ENCODE results near the gene UBL4A. TPM values are rescaled to one million over a fixed set of nuclear protein-coding genes. Genes with fewer than 3 reads are reported as not detected.

The UBL4A gene
- total RNA-seq, 1 experiment from 2014 or later = 37.4 TPM

DNA sequence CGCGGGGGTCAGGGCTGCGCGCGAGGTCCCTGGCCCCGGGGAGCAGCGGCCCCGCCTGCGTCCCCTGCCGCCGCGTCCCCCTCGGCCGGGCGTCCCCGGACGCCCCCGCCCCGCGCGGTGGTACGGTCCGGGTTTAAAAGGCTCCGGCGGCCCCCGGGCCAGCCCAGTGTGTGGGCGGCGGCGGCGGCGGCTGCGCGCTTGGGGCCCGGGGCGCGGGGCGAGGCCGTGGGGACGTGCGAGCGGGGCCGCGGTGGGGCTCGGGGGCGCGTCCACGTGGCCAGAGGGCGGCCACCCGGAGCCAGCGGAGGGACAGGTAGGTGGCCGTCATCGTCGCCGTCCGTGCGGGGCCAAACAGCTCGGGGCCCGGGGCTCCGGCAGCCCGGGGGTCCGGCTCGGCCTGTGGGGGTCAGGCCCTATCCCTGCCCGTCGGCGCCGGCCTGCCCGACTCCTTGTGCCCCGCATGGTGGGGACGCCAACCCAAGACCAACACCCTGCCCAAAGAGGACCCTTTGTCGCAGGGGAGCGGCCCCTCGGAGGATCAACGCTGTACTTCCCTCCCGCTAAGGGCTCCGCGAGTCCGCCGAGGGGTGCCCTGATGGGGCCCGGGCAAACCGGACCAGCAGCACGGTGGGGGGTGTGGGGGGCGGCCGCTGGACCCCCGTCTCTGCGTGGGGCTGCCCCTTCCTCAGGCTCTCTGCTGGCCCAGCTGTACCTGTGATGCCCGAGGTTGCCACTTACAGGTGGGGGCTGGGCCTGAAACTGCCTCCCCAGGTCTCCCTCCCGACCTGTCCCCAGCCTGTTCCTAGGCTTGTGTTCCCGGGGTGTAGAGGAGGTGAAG lies 28.1 kb downstream of the UBL4A start, which contains the start of gene PLXNA3:
Gene PLXNA3, plus strand, starts transcription at position 166 of the 838 bp plus-strand sequence. CDS start 1,903 bp downstream, outside the sequence.
- peak within 1 kb of the TSS; percentile 66 for H3K9ac ChIP-seq (ENCODE audit: low read length)
- ATAC-seq = peak; percentile 77
- H4K20me1 ChIP-seq (ENCODE audit: insufficient read depth) = no peaks in the 10 kb centered on the region
- H3K36me3 ChIP-seq (ENCODE audit: control insufficient read depth in 1 of 2, insufficient read depth in 2 of 2, low read length in 2 of 2) = no peaks in the 10 kb centered on the region; a peak in 1 of 4 replicates
- no peaks in the 10 kb centered on the region for H3K9me2 ChIP-seq (ENCODE audit: insufficient read depth)
- peaks cover 7 to 12% of the 10 kb centered on the region in 2 experiments; a peak in 1 of 4 replicates for H3K4me1 ChIP-seq (ENCODE audit: control insufficient read depth in 1 of 2, insufficient read depth in 2 of 2, low read length in 2 of 2)
- peaks cover 24% of the 10 kb centered on the region for H3K79me2 ChIP-seq (ENCODE audit: insufficient read depth, low read length)
- ChIA-PET POLR2A (interaction anchor here (0.8 to 1.2 kb wide), 3 partner anchors 32 to 87 kb away, joined by 3 to 4 read pairs (median 3); partner anchors contain the start of genes RPL10 and SLC10A3), RAD21 (ENCODE audit: low non-redundant PET in 1 of 2, low total read pairs in 2 of 2, uncharacterized antibody in 2 of 2, unreplicated experiment in 2 of 2) (no interaction called here), CTCF (no interaction called here)
- peak within 1 kb of the TSS; percentile 80; the same call in 1 of the 2 replicates for H3K27ac ChIP-seq (ENCODE audit: low read depth, low read length)
- intact Hi-C loops (cut with micrococcal nuclease) = no loop called here
- H3K9me3 ChIP-seq (ENCODE audit: control insufficient read depth in 1 of 2, insufficient read depth in 1 of 2, low read depth in 1 of 2, low read length in 2 of 2) = no peaks in the 10 kb centered on the region
- peak within 1 kb of the TSS; percentile 66 to 68 for H3K4me3 ChIP-seq (replicated peaks in 1 of 2; ENCODE audit: low read depth in 1 of 2, low read length in 2 of 2)
- peak within 1 kb of the TSS; percentile 75 for H3K4me2 ChIP-seq (ENCODE audit: low read length)
- no peak within 1 kb of the TSS for H2AFZ ChIP-seq (ENCODE audit: low read depth, low read length, poor library complexity, severe bottlenecking)
- no peak for DNase-seq (ENCODE audit: low read depth, low spot score)
- TF ChIP-seq POLR2A (IDR thresholded peaks at IDR 0.05; ENCODE audit: borderline replicate concordance, extremely low read depth, insufficient read depth, insufficient read length) (peak; percentile 63), ZFX (IDR thresholded peaks at IDR 0.05) (peak; percentile 61; the same call in 1 of the 2 replicates), YY1 (IDR thresholded peaks at IDR 0.05; ENCODE audit: extremely low read depth, insufficient replicate concordance, low read depth, low read length) (no peak), POLR2AphosphoS5 (IDR thresholded peaks at IDR 0.05; ENCODE audit: low read depth, low read length) (peak; percentile 76)
- TSS peak; percentile 51 for BruUV-seq (replicated peaks)
- H3K27me3 ChIP-seq (ENCODE audit: insufficient read depth, low read length) = no peaks in the 10 kb centered on the region

DNA sequence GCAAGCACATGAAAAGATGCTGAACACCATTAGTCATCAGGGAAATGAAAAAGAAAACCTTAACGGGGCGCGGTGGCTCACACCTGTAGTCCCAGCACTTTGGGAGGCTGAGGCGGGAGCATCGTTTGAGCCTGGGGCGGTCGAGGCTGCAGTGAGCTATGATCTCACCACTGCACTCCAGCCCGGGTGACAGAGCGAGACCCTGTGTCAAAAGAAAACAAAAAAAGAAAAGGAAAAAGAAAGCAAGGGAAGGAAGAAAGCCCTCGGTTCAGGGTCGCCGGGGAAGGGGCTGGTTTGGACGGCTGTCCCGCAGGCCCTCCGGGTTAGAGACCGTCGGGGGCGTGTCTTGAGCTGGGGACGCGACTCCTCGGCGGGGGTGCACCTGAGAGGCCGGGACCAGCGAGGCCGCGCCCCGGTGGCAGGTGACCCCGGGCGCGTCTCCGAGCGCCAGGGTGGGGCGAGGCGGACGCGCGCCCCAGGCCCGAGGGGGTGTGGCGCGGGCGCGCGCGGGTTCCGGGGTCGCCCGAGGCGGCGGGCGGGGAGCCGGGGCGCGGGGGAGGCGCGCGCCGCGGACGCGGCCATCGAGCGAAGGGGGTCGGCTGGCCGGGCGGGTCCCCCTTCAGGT lies 28.8 kb downstream of the UBL4A start:
- ChIA-PET POLR2A (interaction anchor here (1.2 kb wide), 1 partner anchor 33 kb away, joined by 4 read pairs; the partner anchor contains the start of gene SLC10A3), RAD21 (ENCODE audit: low non-redundant PET in 1 of 2, low total read pairs in 2 of 2, uncharacterized antibody in 2 of 2, unreplicated experiment in 2 of 2) (no interaction called here), CTCF (no interaction called here)
- no peak for DNase-seq (ENCODE audit: low read depth, low spot score)
- H3K4me3 ChIP-seq (replicated peaks in 1 of 2; ENCODE audit: low read depth in 1 of 2, low read length in 2 of 2) = peak overlapping the region; percentile 26 to 52
- H3K9me3 ChIP-seq (ENCODE audit: control insufficient read depth in 1 of 2, insufficient read depth in 1 of 2, low read depth in 1 of 2, low read length in 2 of 2) = no peaks in the 10 kb centered on the region
- no peak overlapping the region for H2AFZ ChIP-seq (ENCODE audit: low read depth, low read length, poor library complexity, severe bottlenecking)
- peak; percentile 73 for ATAC-seq
- no peaks in the 10 kb centered on the region; a peak in 1 of 4 replicates for H3K36me3 ChIP-seq (ENCODE audit: control insufficient read depth in 1 of 2, insufficient read depth in 2 of 2, low read length in 2 of 2)
- no TSS peak for BruUV-seq (replicated peaks)
- peaks cover 7 to 12% of the 10 kb centered on the region in 2 experiments; a peak in 1 of 4 replicates for H3K4me1 ChIP-seq (ENCODE audit: control insufficient read depth in 1 of 2, insufficient read depth in 2 of 2, low read length in 2 of 2)
- no peaks in the 10 kb centered on the region for H3K27me3 ChIP-seq (ENCODE audit: insufficient read depth, low read length)
- peak overlapping the region; percentile 69 for H3K4me2 ChIP-seq (ENCODE audit: low read length)
- H3K27ac ChIP-seq (ENCODE audit: low read depth, low read length) = peak overlapping the region; percentile 80; the same call in 1 of the 2 replicates
- no peaks in the 10 kb centered on the region for H4K20me1 ChIP-seq (ENCODE audit: insufficient read depth)
- no peaks in the 10 kb centered on the region for H3K9me2 ChIP-seq (ENCODE audit: insufficient read depth)
- no peak overlapping the region for H3K9ac ChIP-seq (ENCODE audit: low read length)
- peaks cover 24% of the 10 kb centered on the region for H3K79me2 ChIP-seq (ENCODE audit: insufficient read depth, low read length)
- intact Hi-C loops (cut with micrococcal nuclease) = no loop called here
- TF ChIP-seq EGR1 (IDR thresholded peaks at IDR 0.05; ENCODE audit: low read depth) (no peak), SRF (IDR thresholded peaks at IDR 0.05; ENCODE audit: low read depth) (no peak), ELF1 (IDR thresholded peaks at IDR 0.05; ENCODE audit: borderline replicate concordance, low read depth) (no peak), CTCF (IDR thresholded peaks at IDR 0.05 in 2 of 3, conservative IDR thresholded peaks at IDR 0.05 in 1 of 3; ENCODE audit: borderline replicate concordance in 1 of 3, insufficient read depth in 1 of 3, low read depth in 2 of 3, low read length in 2 of 3) (no peak), ZFX (IDR thresholded peaks at IDR 0.05) (no peak), CEBPB (IDR thresholded peaks at IDR 0.05; ENCODE audit: low read depth) (no peak), EZH2phosphoT487 (IDR thresholded peaks at IDR 0.05; ENCODE audit: borderline replicate concordance) (no peak), RAD21 (IDR thresholded peaks at IDR 0.05; ENCODE audit: low read depth) (no peak)
- TF ChIP-seq, protein P1, sequence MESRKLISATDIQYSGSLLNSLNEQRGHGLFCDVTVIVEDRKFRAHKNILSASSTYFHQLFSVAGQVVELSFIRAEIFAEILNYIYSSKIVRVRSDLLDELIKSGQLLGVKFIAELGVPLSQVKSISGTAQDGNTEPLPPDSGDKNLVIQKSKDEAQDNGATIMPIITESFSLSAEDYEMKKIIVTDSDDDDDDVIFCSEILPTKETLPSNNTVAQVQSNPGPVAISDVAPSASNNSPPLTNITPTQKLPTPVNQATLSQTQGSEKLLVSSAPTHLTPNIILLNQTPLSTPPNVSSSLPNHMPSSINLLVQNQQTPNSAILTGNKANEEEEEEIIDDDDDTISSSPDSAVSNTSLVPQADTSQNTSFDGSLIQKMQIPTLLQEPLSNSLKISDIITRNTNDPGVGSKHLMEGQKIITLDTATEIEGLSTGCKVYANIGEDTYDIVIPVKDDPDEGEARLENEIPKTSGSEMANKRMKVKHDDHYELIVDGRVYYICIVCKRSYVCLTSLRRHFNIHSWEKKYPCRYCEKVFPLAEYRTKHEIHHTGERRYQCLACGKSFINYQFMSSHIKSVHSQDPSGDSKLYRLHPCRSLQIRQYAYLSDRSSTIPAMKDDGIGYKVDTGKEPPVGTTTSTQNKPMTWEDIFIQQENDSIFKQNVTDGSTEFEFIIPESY (IDR thresholded peaks at IDR 0.05; ENCODE audit: extremely low read depth, insufficient replicate concordance, low read length) = no peak
- TF ChIP-seq, protein P2, sequence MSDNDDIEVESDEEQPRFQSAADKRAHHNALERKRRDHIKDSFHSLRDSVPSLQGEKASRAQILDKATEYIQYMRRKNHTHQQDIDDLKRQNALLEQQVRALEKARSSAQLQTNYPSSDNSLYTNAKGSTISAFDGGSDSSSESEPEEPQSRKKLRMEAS (IDR thresholded peaks at IDR 0.05) = no peak
